Hematopoietic multipotent progenitor cell treated with erythropoietin and hydrocortisone succinate and interleukin-3 and kit ligand, for 15 days (in vitro differentiated cells): ENCODE data around the gene PZP.
"Not testable (repeated sequence)": the region's sequence is repeated elsewhere in the genome, so short reads cannot be mapped to it uniquely, and the experiment has no call there.

Source experiments
- DNase-seq: peaks from one replicate; pipeline ENCODE4 v3.0.0-alpha.2; 2015; ENCODE audit warnings: low spot score

Gene PZP

GRCh38 chr12:9180810-9181209 is 27.4 kb downstream of the PZP start:
- no peak for DNase-seq

DNA sequence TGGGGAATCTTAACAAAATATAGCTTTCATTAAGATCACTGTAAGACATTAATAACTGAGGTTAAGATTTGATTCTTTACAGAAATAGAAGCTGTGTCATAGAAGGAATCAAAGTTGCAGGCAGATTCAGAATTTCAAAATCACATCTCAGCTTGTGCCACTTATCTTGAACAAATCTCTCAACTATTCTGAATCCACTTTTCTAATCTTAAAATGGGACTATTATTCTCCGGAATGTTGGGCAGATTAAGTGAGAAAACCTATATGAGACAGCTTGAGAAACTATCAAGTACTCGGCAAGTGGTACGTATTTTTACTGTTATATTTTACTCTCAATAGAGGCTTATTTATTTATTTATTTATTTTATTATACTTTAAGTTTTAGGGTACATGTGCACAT is 28.4 kb downstream of the PZP start:
- DNase-seq, result no peak

DNA sequence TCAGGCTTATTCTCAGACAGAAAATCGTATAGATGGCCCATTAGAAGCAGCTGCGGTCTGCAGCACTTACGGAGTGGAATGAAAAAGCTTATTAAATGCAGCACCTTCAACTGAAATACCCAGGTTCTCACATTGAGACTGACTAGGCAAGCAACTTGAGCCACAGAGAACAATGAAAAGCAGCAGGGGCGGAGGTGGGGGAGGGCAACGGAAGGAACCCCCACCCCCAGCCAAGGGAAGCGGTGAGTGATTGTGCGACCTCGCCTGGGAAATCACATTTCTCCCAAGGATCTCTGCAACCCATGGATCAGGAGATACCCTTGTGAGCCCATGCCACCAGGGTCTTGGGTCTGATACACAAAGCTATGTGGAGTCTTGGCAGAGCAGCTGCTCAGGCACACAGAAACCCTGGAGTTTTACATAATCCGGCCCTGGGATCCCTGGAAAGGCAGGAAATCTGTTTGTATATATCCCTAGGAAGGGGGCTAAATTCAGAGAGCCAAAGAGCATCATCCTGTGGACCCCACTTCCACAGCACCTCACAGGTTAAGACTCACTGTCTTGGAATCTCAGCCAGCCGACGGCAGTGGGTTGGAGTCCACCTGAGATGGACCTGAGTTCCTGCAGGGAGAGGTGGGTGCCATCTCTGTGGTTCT is 38.1 kb downstream of the PZP start:
- DNase-seq, result no peak

- not testable (repeated sequence) for DNase-seq
These were observed 40.9 kb downstream of the PZP start for GRCh38 chr12:9167345-9167744.

DNA sequence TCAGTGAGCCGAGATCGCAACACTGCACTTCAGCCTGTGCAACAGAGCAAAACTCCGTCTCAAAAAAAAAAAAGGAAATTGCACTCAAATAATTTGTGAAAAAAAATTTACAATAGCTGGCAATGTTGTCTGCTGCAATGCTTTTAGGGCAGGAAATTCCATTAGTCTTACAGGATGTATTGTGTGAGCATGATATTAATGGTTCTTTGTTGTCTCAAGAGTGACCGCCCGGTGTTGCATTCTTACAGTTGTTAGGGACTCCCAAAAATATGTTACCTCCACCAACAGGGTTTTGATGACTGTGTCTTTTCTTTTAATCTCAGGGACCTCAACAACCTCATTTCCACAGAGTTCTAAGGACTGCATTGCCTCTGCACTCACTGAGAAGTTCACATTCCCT is 44.8 kb downstream of the PZP start:
- no peak for DNase-seq

DNA sequence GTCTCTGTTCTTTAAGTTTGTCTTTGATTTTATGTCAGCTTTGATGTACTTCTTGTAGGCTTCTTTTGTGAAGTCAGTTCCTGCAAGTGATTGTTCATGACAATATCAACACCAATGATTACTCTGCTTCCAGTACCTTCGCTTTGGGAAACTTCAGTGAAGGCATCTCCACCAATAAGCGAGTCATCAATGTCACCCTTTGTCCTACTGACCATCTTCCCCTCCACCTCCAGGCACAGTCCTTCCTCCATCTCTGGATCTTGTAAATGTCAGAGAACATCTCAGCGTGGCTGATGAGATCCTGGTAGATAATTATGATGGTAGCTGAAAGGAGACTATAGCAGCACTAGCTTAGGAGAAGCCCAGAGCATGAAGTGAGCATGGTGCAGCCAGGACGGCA is 52.1 kb downstream of the PZP start:
- DNase-seq, result no peak

DNA sequence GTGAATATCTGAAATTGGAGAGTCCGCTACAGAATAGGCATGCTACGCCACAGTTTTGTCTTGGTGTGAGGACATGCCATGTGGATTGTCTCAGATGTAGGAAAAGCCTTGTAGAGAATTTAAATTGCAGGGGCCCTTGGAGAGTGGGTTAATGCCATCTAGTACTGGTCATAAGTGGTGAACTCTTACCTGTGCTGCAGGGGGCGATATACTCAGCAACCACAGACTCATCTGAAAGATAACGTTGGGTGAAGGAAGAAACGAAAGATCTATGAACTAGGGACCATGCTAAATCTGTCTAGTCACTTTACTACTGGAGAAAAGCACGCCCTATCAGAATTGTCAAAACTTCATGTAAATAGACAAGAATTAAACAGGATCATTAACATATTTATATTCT is 58.8 kb downstream of the PZP start:
- DNase-seq, result no peak

DNA sequence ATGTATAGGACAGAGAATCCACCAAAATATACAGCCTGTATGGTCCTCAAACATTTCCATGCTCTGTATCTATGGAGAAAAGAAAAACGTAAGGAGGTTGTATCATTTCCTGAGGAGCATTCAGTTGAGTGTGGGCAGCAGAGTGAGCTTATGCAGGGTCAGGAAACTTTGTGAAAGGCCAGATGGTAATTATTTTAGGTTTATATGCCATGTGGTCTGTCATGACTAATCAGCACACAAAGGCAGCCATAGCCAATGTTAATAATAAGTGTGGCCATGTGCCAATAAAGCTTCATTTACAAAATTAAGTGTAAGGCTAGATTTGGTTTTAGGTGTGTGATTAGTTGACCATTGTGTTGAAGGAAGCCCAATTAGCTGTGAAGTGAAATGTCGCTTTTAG is 59.3 kb downstream of the PZP start:
- DNase-seq, result no peak

- no peak for DNase-seq
These were observed 60.7 kb downstream of the PZP start for GRCh38 chr12:9147461-9147860.

DNA sequence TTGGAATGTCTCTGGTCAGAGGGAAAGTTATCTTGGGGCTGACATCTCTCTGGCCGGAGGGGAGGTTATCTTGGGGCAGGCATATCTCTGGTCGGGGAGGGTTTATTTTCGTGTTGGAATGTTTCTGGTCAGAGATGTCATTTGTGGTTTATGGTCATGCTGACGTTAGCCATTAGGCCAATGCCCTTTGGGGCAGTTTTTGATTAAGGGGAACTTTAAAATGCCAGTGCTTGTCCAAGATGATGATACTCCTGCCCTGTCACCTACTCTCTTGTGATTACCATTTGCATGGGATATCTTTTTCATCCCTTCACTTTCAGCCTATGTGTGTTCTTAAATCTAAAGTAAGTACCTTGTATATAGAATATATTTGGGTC is 63.5 kb downstream of the PZP start:
- no peak for DNase-seq

- no peak for DNase-seq
These were observed 64.1 kb downstream of the PZP start for GRCh38 chr12:9143929-9144729.

- DNase-seq, result no peak
These were observed 65.1 kb downstream of the PZP start for GRCh38 chr12:9143137-9143536.

DNA sequence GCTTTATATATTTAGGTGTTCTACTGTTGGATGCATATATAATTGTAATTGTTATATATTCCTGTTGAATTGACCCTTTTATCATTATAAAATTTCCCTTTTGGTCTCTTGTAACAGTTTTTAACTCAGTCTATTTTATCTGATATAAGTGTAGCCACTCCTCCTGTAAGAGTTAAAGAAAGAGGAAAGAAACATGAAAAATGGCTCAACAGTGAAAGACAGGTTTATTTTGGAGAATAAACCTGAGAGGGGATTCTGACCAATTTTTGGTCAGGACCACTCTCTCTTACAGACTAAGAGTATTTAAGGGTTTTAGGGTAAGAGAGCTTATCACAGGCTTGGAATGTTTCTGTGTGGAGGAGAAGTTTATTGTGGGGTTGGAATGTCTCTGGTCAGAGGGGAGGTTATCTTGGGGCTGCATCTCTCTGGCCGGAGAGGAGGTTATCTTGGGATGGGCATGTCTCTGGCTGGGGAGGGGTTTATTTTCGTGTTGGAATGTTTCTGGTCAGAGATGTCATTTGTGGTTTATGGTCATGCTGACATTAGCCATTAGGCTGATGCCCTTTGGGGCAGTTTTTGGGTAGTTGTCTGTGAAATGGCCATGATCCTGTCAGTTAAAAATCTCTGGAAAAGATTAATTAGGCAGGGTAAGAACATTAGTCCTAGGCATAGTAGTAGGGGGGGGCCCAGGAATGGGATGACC is 68.5 kb downstream of the PZP start:
- not testable (repeated sequence) for DNase-seq

DNA sequence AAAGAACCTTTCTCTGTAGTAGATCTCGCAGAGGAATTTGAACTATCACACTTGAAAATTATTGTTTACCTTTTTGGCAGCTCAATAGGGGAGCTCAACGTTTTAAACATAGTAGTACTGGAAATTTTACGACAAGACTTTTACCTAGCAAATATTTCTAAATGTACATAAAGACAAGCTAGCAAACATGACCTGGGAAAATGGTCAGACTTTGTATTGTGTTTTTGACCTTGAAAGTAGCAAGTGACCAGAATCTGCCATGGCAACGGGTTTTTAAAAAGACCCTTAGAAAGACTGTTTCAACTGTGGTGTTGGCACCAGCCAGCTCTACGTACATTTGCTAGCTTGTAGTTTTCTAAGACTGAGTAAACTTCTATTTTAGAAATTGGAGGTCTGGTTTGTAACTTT is 72.3 kb downstream of the PZP start:
- no peak for DNase-seq

DNA sequence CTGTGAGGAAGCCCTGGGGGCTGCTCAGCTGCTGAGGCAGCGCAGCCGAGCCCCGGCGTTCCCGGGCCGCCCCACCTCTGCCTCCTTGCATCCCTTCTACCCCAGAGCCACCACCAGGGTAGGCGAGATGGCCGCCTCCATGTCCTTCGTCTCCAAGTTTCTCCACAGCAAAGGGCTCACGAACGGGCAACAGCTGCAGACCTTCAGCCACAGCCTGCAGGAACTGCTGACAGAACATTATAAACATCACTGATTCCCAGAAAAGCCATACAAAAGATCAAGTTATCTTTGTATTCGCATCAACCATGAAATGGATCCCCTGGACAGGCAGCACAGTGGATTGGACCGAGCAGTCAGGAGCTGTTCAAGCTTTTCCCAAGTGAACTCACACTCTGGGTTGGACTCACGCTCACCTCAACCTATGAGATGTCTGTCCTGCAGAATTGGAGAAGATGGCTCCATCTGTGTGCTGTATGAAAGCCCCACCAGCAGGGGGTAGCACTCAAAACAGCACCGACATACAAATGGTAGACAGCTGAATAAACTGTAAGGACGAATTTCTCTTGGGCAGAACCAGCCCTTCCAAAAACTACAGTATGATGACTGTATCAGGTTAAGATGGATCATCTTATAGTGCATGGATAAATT is 73.1 kb downstream of the PZP start:
- no peak for DNase-seq

DNA sequence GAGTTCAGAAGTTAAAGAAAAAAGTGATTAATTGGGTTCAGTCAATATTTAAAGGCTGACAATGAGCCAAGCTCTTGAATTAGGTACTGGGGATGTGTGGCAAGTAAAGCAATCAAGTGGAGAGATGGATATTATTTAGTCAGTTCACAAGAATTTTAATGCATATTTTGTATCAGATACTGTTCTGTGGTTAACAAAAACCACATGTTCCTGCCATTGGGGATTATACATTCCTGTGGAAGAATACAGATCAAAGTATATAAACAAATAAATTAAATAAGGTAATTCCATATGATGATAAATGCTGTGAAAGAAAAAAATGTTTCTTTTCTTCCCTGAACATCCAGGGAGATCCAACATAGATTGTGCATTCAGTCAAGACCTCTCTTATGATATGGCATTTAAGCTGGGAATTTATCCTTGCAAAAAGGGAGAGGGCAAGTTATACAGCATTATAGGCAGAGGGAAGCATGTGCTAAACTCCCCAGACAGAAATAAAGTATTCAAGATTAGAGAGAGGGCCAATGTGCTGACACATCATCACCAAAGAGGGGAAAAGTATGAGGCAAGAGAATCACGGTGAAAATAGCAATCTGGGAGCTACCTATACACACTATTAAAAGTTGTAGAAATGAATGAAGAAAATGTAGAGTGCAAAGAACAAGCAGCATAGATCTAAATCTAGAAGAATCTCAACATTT is 74.8 kb downstream of the PZP start:
- no peak for DNase-seq

DNA sequence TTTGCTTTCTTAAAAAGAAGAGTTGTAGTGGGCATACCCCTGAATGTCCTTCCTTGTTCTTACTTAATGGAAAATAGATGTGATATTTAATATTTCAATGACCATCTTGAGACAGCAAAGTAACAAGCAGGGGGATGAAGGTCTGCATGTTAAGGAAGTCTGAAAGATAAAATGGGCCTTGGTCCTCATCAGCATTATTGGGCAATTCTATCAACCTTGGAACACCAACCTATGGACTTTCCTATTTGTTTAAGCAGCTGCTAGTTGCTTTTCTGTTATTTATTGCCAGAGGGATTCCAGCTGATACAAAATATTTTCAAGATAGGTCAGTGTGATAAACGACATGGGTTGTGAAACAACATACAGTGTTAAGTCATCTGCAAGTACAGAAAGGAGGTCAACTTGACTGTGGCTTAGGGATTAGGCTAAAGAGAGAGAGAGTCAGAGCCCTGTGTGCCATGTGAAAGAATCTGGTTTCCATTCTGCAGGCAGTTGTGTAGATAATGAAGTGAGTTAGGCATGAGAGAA is 76.1 kb downstream of the PZP start:
- no peak for DNase-seq

DNA sequence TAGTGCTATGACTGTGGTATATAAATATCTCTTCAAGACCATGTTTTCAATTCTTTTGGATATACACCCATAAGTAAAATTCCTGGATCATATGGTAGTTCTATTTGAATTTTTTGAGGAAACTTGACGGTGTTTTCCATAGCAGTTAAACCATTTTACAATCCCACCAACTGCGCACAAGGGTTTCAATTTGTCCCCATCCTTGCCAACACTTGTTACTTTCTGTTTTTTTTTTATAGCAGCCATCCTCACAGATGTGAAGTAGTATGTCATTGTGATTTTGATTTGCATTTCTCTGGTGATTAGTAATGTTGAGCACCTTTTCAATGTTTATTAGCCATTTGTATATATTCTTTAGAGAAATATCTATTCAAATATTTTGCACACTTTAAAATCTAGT is 78.0 kb downstream of the PZP start:
- no peak for DNase-seq

- no peak for DNase-seq
These were observed 80.1 kb downstream of the PZP start for GRCh38 chr12:9127936-9128663.

DNA sequence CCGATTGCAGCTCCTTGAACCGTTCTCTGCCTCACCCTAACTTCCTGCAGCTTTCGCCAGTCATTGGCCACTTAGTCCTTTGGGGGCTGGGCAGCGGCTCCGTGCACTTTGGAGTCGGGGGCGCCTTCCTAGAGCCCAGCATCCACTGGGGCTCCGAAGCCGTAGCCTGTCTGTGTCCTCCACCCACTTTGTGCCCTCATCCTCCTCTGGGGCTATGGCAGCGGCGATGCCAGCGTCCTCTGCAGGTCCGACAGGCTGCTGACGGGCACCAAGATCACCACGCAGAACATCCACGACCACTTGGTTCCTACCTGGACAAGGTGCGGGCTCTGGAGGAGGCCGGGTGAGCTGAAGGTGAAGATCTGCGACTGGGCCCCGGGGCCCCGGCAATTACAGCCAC is 80.7 kb downstream of the PZP start:
- no peak for DNase-seq

- DNase-seq, result no peak
These were observed 83.7 kb downstream of the PZP start for GRCh38 chr12:9124383-9125031.
